Body of pancreas (tissue), 4 donors: ENCODE results near the gene CEACAM3. TPM values are rescaled to one million over a fixed set of nuclear protein-coding genes. Genes with fewer than 3 reads are reported as not detected.

ENCODE experiments used
- ATAC-seq: fragments of 150-250 bp; one replicate; pipeline ENCODE4 v1.9.1; 2016
- DNase-seq, 4 donors: peaks; one replicate each; pipeline ENCODE4 v3.0.0-alpha.2; 2019
- H3K27ac ChIP-seq, 4 donors: fragments of 200-600 bp; sonication (generic); 1 replicate in 3 of 4; 2 replicates in 1 of 4; pipeline versions ENCODE4 v1.5.1 to v1.6.1; 2016 to 2019; ENCODE audit warnings: mild to moderate bottlenecking in 1 of 4, mixed read lengths in 1 of 4, moderate library complexity in 1 of 4
- H3K27me3 ChIP-seq, 2 donors: fragments of 200-600 bp; sonication (generic); one replicate each; pipeline ENCODE4 v1.6.0; 2016; ENCODE audit warnings: mild to moderate bottlenecking in 1 of 2
- H3K36me3 ChIP-seq, 2 donors: fragments of 200-600 bp; sonication (generic); replicated peaks in 1 of 2; 2 replicates each; pipeline ENCODE4 v1.5.1; 2016; ENCODE audit warnings: low read depth in 2 of 2; ENCODE audit not compliant: insufficient read depth in 1 of 2
- H3K4me1 ChIP-seq: fragments of 200-600 bp; sonication (generic); one replicate; pipeline ENCODE4 v1.6.0; 2016
- H3K4me3 ChIP-seq, 2 donors: fragments of 200-600 bp; sonication (generic); 1 replicate in 1 of 2; 2 replicates in 1 of 2; pipeline ENCODE4 v1.5.1; 2016 to 2019
- H3K9me3 ChIP-seq, 3 donors: fragments of 200-600 bp; sonication (generic); 1 replicate in 2 of 3; 2 replicates in 1 of 3; pipeline ENCODE4 v1.5.1; 2016
- POLR2A ChIP-seq, 3 donors: fragments of 450-650 bp; IDR thresholded peaks; one replicate each; pipeline ENCODE4 v1.6.1; 2016; ENCODE audit warnings: antibody characterized with exemption in 3 of 3, mild to moderate bottlenecking in 2 of 3
- WGBS, 2 donors: methylation state at CpG; one replicate each; pipeline ENCODE4 v1.1.5; 2017; 5-methylcytosine and 5-hydroxymethylcytosine counted together
- intact Hi-C: fragments of 100-400 bp; cut with DNase I; formaldehyde crosslinking; loops from one replicate; pipeline ENCODE4 v1.15.1; 2023
- total RNA-seq, 2 donors: library from RNA; depleted of rRNA; stranded (reverse); fragments of >200 nt; gene quantifications; one replicate each; pipeline ENCODE4 v1.1.0, GENCODE V29; 2016
- TF ChIP-seq, protein P1 (sequence below), 7 experiments: fragments of 450-650 bp in 4 of 7; fragments of 200-600 bp in 3 of 7; sonication (generic) in 3 of 7; IDR thresholded peaks; one replicate each; pipeline ENCODE4 v1.5.1; 2016 to 2019; ENCODE audit warnings: antibody characterized with exemption in 7 of 7

The CEACAM3 gene
- total RNA-seq, 2 donors from 2014 or later: not detected

DNA sequence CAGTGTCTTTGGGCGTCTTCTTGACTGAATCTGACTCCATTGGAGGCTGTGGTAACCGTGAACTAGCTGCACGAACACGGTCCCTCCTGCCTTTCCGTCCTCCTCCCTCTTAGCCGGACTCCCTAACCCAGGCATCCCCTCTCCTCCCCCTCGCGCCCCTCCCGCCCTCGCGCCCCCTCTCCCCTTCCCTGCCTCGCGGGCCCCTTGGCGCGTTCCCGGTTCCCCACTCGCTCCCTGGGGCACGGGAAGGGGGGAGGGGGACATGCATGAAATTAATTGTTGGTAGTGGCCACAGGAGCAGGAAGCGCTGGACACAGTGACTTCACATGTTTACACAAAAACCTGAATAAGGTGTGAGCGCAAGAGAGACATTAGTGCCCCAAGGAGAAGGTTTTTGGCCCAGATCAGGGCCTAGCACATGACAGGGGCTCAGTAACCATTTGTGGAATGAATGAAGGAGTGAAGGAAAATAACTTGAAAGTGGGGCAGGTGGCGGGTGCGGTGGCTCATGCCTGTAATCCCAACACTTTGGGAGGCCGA lies 48.7 kb downstream of the CEACAM3 start:
- DNase-seq (no peak), ATAC-seq (no peak)
- no peaks in the 10 kb centered on the region for H3K9me3 ChIP-seq
- 79 to 82% methylated on average over 17 to 23 of the region's 23 CpGs for WGBS, 2 donors
- H3K27me3 ChIP-seq: no peaks in the 10 kb centered on the region
- H3K36me3 ChIP-seq: no peaks in the 10 kb centered on the region
- no peak overlapping the region for H3K4me3 ChIP-seq
- intact Hi-C loops: no loop called here
- no peaks in the 10 kb centered on the region for H3K4me1 ChIP-seq
- no peak overlapping the region for H3K27ac ChIP-seq
- no peak for TF ChIP-seq POLR2A (IDR thresholded peaks at IDR 0.05)
- TF ChIP-seq, protein P1, sequence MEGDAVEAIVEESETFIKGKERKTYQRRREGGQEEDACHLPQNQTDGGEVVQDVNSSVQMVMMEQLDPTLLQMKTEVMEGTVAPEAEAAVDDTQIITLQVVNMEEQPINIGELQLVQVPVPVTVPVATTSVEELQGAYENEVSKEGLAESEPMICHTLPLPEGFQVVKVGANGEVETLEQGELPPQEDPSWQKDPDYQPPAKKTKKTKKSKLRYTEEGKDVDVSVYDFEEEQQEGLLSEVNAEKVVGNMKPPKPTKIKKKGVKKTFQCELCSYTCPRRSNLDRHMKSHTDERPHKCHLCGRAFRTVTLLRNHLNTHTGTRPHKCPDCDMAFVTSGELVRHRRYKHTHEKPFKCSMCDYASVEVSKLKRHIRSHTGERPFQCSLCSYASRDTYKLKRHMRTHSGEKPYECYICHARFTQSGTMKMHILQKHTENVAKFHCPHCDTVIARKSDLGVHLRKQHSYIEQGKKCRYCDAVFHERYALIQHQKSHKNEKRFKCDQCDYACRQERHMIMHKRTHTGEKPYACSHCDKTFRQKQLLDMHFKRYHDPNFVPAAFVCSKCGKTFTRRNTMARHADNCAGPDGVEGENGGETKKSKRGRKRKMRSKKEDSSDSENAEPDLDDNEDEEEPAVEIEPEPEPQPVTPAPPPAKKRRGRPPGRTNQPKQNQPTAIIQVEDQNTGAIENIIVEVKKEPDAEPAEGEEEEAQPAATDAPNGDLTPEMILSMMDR (IDR thresholded peaks at IDR 0.05): no peak

DNA sequence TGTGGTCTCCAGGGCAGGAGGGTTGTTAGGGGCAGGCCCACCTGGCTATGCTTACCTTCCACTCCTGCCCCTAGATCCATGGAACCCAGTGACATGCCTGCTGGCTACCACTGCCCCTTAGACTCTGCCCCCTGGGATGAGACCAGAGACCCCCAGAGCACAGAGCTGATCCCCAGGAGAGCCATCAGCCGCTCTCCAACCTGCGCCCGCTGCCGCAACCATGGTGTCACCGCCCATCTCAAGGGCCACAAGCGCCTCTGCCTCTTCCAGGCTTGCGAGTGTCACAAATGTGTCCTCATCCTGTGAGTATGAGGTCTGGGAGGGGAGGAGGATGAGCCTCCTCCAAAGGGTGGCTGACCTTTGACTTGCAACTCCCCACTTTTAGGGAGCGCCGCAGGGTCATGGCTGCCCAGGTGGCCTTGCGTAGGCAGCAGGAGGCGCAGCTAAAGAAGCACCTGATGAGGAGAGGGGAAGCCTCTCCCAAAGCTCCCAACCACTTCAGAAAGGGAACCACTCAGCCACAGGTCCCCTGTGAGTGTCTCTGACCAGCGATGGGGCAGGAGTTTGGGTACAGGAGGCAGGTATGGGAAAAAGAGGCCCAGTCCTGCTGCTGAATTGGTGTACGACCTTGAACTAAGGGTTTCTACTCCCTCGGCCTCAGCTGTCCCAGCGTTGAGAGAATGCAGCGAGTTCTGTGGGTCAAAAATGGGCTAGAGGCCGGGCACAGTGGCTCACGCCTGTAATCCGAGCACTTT lies 51.1 kb downstream of the CEACAM3 start:
- no peaks in the 10 kb centered on the region for H3K36me3 ChIP-seq
- no peaks in the 10 kb centered on the region for H3K27me3 ChIP-seq
- no peaks in the 10 kb centered on the region for H3K4me1 ChIP-seq
- ATAC-seq (no peak), DNase-seq (no peak)
- TF ChIP-seq, protein P1 (IDR thresholded peaks at IDR 0.05): no peak
- TF ChIP-seq POLR2A (IDR thresholded peaks at IDR 0.05): no peak
- H3K27ac ChIP-seq: no peak overlapping the region
- 74 to 81% methylated on average over 13 to 15 of the region's 19 CpGs for WGBS, 2 donors
- H3K9me3 ChIP-seq: no peaks in the 10 kb centered on the region
- intact Hi-C loops: no loop called here
- H3K4me3 ChIP-seq: no peak overlapping the region

DNA sequence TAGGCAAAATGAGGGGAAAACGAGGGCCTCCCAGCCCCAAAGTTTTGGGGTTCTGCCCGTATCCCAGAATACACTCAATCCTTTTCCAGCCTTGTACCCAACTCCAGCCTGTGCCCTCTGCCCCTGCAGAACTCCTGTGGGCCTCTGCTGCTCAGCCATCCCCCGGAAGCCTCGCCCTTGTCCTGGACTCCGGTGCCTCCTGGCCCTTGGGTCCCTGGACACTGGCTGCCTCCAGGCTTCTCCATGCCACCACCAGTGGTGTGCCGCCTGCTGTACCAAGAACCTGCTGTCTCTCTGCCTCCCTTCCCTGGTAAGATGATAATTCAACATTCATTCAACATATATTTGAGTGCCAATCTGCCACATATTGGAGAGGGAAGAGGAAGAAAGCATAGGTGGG lies 52.3 kb downstream of the CEACAM3 start:
- WGBS, 2 donors: 79 to 85% methylated on average over 6 of the region's 6 CpGs
- no peak for ATAC-seq

DNA sequence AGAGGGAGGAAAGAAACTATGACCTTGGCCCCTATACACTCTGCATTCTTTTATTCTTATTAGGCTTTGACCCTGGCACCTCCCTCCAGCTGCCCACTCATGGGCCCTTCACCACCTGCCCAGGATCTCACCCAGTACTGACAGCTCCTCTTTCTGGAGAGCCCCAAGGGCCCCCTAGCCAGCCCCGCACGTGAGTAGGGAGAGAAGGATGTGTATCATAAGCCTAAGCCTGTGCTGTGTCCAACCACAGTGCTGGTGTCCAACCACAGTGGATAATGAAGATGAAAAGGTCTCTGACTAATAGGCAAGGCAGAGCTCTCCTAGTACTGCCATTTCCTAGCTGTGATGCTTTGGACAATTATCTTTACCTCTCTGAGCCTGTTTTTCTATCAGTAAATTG lies 52.7 kb downstream of the CEACAM3 start:
- 94 to 97% methylated on average over 2 of the region's 2 CpGs for WGBS, 2 donors
- ATAC-seq (no peak), DNase-seq (no peak)
- Histone ChIP-seq H3K36me3 (no peaks in the 10 kb centered on the region), H3K9me3 (no peaks in the 10 kb centered on the region), H3K4me1 (no peaks in the 10 kb centered on the region), H3K4me3 (no peak overlapping the region), H3K27ac (no peak overlapping the region), H3K27me3 (no peaks in the 10 kb centered on the region)
- no peak for TF ChIP-seq POLR2A (IDR thresholded peaks at IDR 0.05)
- TF ChIP-seq, protein P1 (IDR thresholded peaks at IDR 0.05): no peak
- intact Hi-C loops: no loop called here

More for the DNA sequence above, 52.3 kb downstream of the CEACAM3 start:
- intact Hi-C loops: no loop called here
- no peak for TF ChIP-seq POLR2A (IDR thresholded peaks at IDR 0.05)
- TF ChIP-seq, protein P1 (IDR thresholded peaks at IDR 0.05): no peak
- no peaks in the 10 kb centered on the region for H3K27me3 ChIP-seq
- no peaks in the 10 kb centered on the region for H3K36me3 ChIP-seq
- H3K9me3 ChIP-seq: no peaks in the 10 kb centered on the region
- no peak overlapping the region for H3K4me3 ChIP-seq
- H3K27ac ChIP-seq: no peak overlapping the region
- no peak for DNase-seq
- no peaks in the 10 kb centered on the region for H3K4me1 ChIP-seq

DNA sequence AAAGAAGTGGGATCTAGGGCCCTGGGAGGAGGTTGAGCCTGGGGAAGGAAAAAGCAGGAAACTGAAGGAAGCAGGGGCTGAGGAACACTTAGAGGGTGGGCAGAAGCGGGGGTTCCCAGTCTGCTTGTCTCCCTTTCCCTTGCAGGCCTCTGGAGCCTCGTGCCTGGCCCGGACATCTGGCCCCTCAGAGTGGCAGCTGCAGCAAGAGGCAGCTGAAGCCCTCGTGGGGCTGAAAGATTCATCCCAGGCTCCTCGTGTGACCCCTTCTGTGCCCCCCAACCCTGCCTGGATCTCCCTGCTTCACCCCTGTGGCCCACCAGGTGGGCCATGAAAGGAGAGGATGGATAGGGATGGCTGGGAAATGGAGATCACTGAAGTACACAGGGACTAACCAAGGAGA lies 54.0 kb downstream of the CEACAM3 start:
- WGBS, 2 donors: 41 to 74% methylated on average over 5 of the region's 5 CpGs
- ATAC-seq: no peak
- no peaks in the 10 kb centered on the region for H3K4me1 ChIP-seq
- H3K36me3 ChIP-seq: no peaks in the 10 kb centered on the region
- DNase-seq: no peak
- no peaks in the 10 kb centered on the region for H3K9me3 ChIP-seq
- intact Hi-C loops: no loop called here
- no peaks in the 10 kb centered on the region for H3K27me3 ChIP-seq
- no peak overlapping the region for H3K4me3 ChIP-seq
- TF ChIP-seq, protein P1 (IDR thresholded peaks at IDR 0.05): no peak
- TF ChIP-seq POLR2A (IDR thresholded peaks at IDR 0.05): no peak
- H3K27ac ChIP-seq: no peak overlapping the region
